BE2C (cell line): ENCODE measurements around the gene COG6.

Experiments
- DNase-seq: peaks from one replicate; pipeline ENCODE4 v3.0.0-alpha.2; 2020
- H3K27me3 ChIP-seq: fragments of 250-450 bp; sonication (Bioruptor Pico); 2 replicates; pipeline ENCODE4 v1.5.1; 2020; ENCODE audit warnings: mild to moderate bottlenecking
- H3K36me3 ChIP-seq: fragments of 250-450 bp; sonication (Bioruptor Pico); 2 replicates; pipeline ENCODE4 v1.5.1; 2020; ENCODE audit warnings: mild to moderate bottlenecking
- H3K4me1 ChIP-seq: fragments of 250-450 bp; sonication (Bioruptor Pico); 2 replicates; pipeline ENCODE4 v1.5.1; 2020
- H3K4me3 ChIP-seq: 2 replicates; pipeline ENCODE4 v1.5.1; 2011; ENCODE audit warnings: low read depth, low read length
- H3K9me3 ChIP-seq: fragments of 250-450 bp; sonication (Bioruptor Pico); 2 replicates; pipeline ENCODE4 v1.5.1; 2020
- TF ChIP-seq, protein P1 (sequence below): IDR thresholded peaks from 2 replicates; pipeline ENCODE4 v1.5.1; 2012; ENCODE audit warnings: mild to moderate bottlenecking, low read depth, low read length

Gene COG6

DNA sequence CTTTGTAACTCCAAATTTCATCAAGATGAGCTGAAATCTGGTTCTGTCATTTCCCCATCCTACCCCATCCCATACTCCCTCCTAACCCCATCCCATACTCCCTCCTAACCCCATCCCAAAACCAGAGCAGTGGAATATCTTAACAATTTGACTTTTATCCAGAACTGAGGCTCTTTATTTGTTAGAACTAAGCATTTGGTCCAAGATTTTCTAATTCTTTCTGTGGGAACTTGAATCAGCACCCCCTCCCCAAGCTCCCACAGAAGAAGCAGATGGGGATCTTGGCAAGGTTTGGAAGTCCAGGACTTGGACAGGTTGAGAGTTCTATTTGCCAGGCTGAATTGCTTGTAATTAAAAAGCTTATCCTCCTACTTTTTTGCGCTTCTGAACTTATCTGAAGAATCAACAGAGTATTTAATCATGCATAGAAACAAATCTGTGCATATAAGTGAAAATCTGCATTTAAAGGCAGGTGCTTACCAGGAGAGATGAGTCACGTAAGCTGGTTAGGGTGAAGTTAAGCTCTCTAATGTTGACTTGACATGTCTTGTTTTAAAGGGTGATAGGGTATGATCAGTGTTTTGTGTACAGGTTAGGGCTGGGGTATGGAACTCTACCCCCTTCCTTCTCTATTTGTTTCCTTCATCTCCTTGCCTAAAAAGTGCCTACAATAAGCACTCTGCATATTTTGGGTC lies 111.1 kb downstream of the COG6 start:
- TF ChIP-seq, protein P1, sequence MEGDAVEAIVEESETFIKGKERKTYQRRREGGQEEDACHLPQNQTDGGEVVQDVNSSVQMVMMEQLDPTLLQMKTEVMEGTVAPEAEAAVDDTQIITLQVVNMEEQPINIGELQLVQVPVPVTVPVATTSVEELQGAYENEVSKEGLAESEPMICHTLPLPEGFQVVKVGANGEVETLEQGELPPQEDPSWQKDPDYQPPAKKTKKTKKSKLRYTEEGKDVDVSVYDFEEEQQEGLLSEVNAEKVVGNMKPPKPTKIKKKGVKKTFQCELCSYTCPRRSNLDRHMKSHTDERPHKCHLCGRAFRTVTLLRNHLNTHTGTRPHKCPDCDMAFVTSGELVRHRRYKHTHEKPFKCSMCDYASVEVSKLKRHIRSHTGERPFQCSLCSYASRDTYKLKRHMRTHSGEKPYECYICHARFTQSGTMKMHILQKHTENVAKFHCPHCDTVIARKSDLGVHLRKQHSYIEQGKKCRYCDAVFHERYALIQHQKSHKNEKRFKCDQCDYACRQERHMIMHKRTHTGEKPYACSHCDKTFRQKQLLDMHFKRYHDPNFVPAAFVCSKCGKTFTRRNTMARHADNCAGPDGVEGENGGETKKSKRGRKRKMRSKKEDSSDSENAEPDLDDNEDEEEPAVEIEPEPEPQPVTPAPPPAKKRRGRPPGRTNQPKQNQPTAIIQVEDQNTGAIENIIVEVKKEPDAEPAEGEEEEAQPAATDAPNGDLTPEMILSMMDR = no peak
- Histone ChIP-seq H3K4me1 (no peaks in the 10 kb centered on the region), H3K4me3 (no peak overlapping the region), H3K36me3 (no peaks in the 10 kb centered on the region), H3K9me3 (no peaks in the 10 kb centered on the region), H3K27me3 (no peaks in the 10 kb centered on the region)
- DNase-seq = no peak

GRCh38 chr13:39767791-39768517 lies 112.5 kb downstream of the COG6 start:
- H3K4me1 ChIP-seq = no peaks in the 10 kb centered on the region
- H3K9me3 ChIP-seq = no peaks in the 10 kb centered on the region
- no peaks in the 10 kb centered on the region for H3K27me3 ChIP-seq
- TF ChIP-seq, protein P1 = no peak
- no peak overlapping the region for H3K4me3 ChIP-seq
- H3K36me3 ChIP-seq = no peaks in the 10 kb centered on the region
- no peak for DNase-seq

GRCh38 chr13:39768962-39769361 lies 113.5 kb downstream of the COG6 start:
- TF ChIP-seq, protein P1 = no peak
- Histone ChIP-seq H3K36me3 (no peaks in the 10 kb centered on the region), H3K27me3 (no peaks in the 10 kb centered on the region), H3K4me3 (no peak overlapping the region), H3K9me3 (no peaks in the 10 kb centered on the region), H3K4me1 (no peaks in the 10 kb centered on the region)
- DNase-seq = no peak

GRCh38 chr13:39770221-39771090 lies 115.0 kb downstream of the COG6 start:
- TF ChIP-seq, protein P1 = no peak
- no peaks in the 10 kb centered on the region for H3K4me1 ChIP-seq
- no peak overlapping the region for H3K4me3 ChIP-seq
- H3K9me3 ChIP-seq = no peaks in the 10 kb centered on the region
- DNase-seq = no peak
- no peaks in the 10 kb centered on the region for H3K36me3 ChIP-seq
- H3K27me3 ChIP-seq = no peaks in the 10 kb centered on the region

DNA sequence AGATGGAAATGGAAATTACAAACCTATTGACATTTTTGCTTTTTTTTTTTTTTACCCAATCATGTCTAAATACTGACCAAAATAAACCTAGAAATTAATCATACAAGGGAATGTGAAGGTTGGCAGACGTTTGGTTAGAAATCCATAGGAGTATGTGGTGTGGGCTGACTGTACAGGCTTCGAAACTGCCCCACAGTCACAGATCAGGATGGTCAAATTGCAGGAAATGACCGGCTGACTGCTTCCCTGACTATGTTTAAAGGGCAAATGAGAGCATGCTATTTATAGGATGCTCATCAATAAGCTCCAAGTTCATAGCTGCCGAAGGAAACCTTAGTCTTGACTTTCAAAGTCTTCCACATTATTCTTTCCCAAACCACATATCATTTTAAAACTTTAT lies 118.4 kb downstream of the COG6 start:
- Histone ChIP-seq H3K4me1 (no peaks in the 10 kb centered on the region), H3K27me3 (no peaks in the 10 kb centered on the region), H3K36me3 (no peaks in the 10 kb centered on the region), H3K4me3 (no peak overlapping the region), H3K9me3 (0 out of 2 replicates have a peak, but pooled peaks cover 3% of the 10 kb centered on the region)
- TF ChIP-seq, protein P1 = no peak
- no peak for DNase-seq
